Activated T-helper 2 cell treated with anti-CD3 and anti-CD28 coated beads, Interferon-gamma antibody, Interleukin-2, Interleukin-4, amounts not matched to agents 10 μg/mL and 5 μg/mL and 100 μg/mL, durations not matched to agents 14 hours and 24 hours and 36 hours (primary cell): ENCODE data around the gene ZNF580. TPM values are rescaled to one million over a fixed set of nuclear protein-coding genes. Genes with fewer than 3 reads are reported as not detected.

Experiments used
- DNase-seq: peaks from one replicate; pipeline ENCODE4 v3.0.0; 2021; ENCODE audit warnings: low spot score
- H3K27ac Mint-ChIP-seq: one replicate; pipeline ENCODE4 v1.8.0; 2021; ENCODE audit warnings: mixed read lengths
- H3K27me3 Mint-ChIP-seq: one replicate; pipeline ENCODE4 v1.8.0; 2021; ENCODE audit warnings: low read depth, mixed read lengths
- H3K36me3 Mint-ChIP-seq: one replicate; pipeline ENCODE4 v1.8.0; 2021; ENCODE audit warnings: low read depth, mixed read lengths
- H3K4me1 Mint-ChIP-seq: one replicate; pipeline ENCODE4 v1.8.0; 2021; ENCODE audit warnings: low read depth, mixed read lengths
- H3K4me3 Mint-ChIP-seq: one replicate; pipeline ENCODE4 v1.8.0; 2021; ENCODE audit warnings: low read depth, mild to moderate bottlenecking, moderate library complexity, mixed read lengths
- H3K9me3 Mint-ChIP-seq: one replicate; pipeline ENCODE4 v1.8.0; 2021; ENCODE audit warnings: mixed read lengths
- intact Hi-C: fragments of 100-400 bp; cut with micrococcal nuclease; formaldehyde crosslinking; loops from one replicate; pipeline ENCODE4 v1.15.1; 2023
- total RNA-seq: library from RNA; stranded (reverse); gene quantifications from 2 replicates; pipeline ENCODE4 v1.2.3, GENCODE V29; 2022

Gene ZNF580
- total RNA-seq, 1 donor from 2014 or later = 32.1 TPM

DNA sequence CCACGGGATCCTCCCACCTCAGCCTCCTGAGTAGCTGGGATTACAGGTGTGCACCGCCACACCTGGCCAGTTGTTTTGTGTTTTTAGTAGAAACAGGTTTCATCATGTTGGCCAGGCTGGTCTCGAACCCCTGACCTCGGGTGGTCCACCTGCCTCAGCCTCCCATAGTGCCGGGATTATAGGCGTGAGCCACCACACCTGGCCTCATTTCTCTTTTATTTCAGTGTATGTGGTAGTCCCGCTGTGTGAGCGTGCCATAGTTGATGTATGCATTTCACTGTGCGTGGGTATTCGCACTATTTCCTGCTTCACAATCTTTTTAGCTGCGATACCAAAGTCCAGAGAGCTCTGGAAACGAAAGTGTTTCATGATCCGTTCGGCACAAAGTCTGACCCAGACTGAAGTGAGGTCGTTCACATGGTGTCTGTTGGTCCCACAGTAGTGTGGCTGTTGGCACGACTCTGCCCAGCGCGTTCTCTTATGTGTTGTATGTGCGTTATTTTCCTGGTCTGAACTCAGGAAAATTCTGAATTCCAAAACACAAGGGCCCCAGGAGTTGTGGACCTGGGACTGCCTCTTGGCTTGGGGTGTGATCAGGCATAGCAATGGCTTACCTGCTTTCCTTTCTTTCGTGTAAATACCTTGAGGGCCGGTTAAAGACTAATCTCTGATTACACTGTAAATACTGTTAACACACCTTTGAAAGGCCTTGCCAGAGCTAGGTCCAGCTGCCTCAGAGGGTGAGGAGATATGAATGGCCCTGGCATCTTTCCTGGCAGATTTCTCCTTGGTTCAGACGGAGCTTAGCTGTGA is 42.9 kb downstream of the ZNF580 start:
- H3K27ac Mint-ChIP-seq = no peak overlapping the region
- H3K27me3 Mint-ChIP-seq = no peaks in the 10 kb centered on the region
- H3K9me3 Mint-ChIP-seq = no peaks in the 10 kb centered on the region
- H3K36me3 Mint-ChIP-seq = peaks cover 38% of the 10 kb centered on the region
- intact Hi-C loops = no loop called here
- DNase-seq = no peak
- H3K4me1 Mint-ChIP-seq = peaks cover 5% of the 10 kb centered on the region
- no peak overlapping the region for H3K4me3 Mint-ChIP-seq

DNA sequence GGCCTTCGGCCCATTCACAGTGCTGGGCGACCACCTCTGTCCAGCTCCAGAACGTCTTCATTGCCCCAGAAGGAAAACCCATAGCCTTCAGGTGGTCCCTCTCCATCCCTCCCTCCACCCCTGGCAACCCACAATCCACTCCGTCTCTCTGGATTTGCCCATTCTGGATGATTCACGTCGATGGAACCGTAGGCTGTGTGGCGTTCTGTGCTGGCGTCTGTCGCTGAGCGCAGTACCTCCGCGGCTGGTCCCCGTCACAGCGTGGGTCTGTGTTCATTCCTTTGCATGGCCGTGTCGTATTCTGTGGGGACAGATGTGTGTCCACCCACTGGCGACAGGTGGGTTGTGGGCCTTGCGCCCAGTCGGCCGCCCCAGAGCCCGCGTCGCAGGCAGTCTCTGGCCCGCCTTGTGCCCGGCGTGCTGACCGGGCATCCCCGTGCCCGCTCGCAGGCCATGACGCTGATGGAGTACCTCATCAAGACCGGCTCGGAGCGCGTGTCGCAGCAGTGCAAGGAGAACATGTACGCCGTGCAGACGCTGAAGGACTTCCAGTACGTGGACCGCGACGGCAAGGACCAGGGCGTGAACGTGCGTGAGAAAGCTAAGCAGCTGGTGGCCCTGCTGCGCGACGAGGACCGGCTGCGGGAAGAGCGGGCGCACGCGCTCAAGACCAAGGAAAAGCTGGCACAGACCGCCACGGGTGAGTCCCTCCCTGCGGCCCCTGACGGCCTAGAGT is 44.3 kb downstream of the ZNF580 start:
- no peaks in the 10 kb centered on the region for H3K27me3 Mint-ChIP-seq
- intact Hi-C loops = no loop called here
- no peak overlapping the region for H3K4me3 Mint-ChIP-seq
- H3K9me3 Mint-ChIP-seq = no peaks in the 10 kb centered on the region
- peaks cover 35% of the 10 kb centered on the region for H3K36me3 Mint-ChIP-seq
- no peak overlapping the region for H3K27ac Mint-ChIP-seq
- no peak for DNase-seq
- no peaks in the 10 kb centered on the region for H3K4me1 Mint-ChIP-seq

DNA sequence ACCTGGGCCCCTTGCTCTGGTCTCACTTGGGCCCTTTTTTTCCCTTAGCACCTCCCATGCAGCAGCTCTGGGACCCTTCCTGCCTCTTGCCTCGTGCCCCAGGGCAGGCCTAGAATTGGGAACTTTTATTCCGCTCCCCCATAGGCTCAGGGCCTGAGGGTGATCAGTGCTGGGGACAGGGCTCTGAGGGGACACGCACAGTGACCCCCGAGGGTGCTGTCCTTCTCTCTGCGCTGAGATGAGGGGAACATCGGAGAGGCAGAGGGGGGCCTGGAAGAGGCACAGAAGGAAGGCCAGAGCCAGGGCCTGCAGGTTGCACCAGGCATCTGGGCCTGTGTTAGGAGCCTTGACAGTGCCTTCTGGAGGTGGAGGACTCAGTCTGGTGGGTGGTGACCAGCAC is 45.0 kb downstream of the ZNF580 start:
- intact Hi-C loops = no loop called here
- Mint-ChIP-seq H3K4me3 (no peak overlapping the region), H3K4me1 (no peaks in the 10 kb centered on the region), H3K27ac (no peak overlapping the region), H3K27me3 (no peaks in the 10 kb centered on the region), H3K9me3 (no peaks in the 10 kb centered on the region), H3K36me3 (peaks cover 39% of the 10 kb centered on the region)
- DNase-seq = no peak

DNA sequence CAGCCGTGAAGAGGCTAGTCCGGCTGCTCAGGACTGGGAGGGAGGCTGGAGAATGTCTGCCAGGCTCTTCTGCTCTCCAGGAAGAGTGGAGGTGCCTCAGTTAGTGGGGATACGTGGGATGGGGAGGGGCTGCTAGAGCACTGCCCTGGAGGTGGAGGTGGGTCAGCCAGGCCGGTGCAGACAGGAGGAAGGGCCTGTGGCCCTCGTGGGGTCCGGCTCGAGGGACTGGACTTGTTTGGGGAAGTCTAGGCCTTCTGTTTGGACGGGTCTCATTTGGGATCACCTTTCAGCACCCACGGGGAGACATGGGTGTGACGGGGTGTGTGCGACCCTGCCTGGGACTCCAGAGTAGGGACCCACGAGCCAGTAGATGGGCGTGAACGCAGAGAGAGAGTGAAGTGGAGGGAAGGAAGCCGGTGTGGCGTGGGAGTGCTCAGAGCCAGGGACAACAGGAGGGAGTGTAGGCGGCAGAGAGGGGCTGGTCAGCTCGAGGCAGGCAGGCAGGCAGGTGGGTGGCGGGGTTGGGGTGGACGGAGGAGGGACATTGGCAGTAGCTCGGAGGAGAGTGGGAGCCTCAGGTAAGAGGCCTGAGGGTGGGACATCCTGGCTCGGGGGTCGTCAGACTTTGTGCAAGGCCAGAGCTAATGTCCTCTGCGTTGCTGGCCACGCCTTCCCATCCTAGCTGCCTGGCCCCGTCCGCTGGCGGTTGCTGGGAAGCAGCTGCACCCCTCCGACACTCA is 45.7 kb downstream of the ZNF580 start:
- no peak overlapping the region for H3K27ac Mint-ChIP-seq
- no peaks in the 10 kb centered on the region for H3K9me3 Mint-ChIP-seq
- H3K36me3 Mint-ChIP-seq = peaks cover 42% of the 10 kb centered on the region
- no peaks in the 10 kb centered on the region for H3K4me1 Mint-ChIP-seq
- H3K4me3 Mint-ChIP-seq = no peak overlapping the region
- intact Hi-C loops = no loop called here
- H3K27me3 Mint-ChIP-seq = no peaks in the 10 kb centered on the region
- no peak for DNase-seq

DNA sequence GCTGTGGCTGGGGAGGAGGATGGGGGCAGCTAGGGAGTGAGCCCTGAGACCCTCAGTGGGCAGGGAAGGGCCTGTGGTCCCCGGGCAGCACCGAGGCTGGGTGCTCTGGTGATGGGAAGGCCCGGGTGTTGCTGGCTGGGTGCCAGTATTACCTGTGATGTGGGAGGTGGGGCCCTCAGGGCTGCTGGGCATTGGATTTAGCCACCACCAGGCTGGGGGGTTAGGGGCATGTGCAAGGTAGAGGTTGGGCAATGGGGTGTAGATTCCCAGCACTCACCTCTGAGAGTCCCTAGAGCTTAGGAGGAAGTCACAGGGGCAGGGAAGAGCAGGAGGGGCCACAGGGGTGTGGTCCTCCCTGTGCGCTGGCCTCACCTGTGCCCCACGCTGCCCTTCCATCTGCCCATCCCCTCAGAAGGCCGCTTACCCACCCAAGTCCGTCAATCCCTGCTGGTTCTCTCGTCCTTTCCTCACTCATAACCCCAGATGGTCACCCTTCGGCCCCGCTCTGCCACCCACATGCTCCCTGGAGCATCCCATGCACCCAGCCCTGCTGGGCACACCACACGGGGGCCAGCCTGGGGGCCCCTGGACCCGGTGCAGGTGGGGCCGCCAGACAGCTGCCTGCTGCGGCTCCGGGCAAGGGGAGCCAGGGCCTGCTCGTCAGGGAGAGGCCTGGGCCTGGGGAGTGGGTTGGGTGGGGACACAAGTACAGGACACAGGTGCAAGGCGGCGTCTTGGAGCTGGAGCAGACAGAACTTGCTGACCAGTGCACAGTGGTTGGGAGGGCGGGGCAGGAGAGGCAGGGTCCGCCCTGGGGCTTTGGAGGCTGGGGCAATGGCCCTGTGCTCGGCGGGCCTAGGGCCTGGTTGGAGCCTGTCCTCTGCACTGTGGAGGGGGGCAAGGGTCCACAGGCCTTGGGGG is 46.7 kb downstream of the ZNF580 start:
- no peak for DNase-seq
- H3K27ac Mint-ChIP-seq = no peak overlapping the region

DNA sequence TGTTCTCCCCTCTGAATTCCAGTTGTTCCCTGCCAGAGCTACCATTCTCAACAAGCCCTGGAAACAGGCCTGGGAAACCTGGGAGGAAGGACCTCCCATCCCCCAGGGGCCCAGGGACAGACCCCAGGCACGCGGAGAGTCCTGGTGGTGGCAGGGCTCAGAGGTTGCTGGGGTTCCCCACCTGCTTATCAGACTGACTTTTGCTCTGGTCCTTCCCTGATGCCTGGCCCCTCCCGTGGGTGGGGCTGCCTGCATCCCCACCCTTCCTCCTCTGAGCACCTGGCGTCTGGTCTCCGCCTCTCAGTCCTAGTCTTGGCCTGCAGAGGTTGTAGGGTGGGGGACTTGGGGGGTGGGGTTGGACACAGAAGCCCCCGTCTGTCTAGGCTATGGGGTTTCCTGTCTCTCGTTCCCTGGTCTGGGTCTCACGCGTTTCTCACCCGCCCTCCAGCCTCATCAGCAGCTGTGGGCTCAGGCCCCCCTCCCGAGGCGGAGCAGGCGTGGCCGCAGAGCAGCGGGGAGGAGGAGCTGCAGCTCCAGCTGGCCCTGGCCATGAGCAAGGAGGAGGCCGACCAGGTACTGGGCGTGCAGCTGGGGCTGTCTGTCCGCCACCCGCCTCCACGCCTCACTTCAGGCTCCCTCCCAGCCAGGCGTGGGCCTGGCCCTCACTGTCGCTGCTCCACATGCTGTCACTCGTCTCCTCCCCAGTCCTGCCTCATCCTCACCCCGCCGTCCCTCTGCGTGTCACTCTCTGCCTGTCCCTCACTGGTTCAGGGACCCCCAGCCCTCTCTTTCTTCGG is 47.8 kb downstream of the ZNF580 start:
- Mint-ChIP-seq H3K4me1 (no peaks in the 10 kb centered on the region), H3K27ac (peak overlapping the region; percentile 22), H3K4me3 (no peak overlapping the region), H3K36me3 (peaks cover 47% of the 10 kb centered on the region), H3K9me3 (no peaks in the 10 kb centered on the region), H3K27me3 (no peaks in the 10 kb centered on the region)
- no peak for DNase-seq
- intact Hi-C loops = no loop called here

More for the DNA sequence above, 46.7 kb downstream of the ZNF580 start:
- H3K4me3 Mint-ChIP-seq = no peak overlapping the region
- no peaks in the 10 kb centered on the region for H3K9me3 Mint-ChIP-seq
- H3K27me3 Mint-ChIP-seq = no peaks in the 10 kb centered on the region
- intact Hi-C loops = no loop called here
- no peaks in the 10 kb centered on the region for H3K4me1 Mint-ChIP-seq
- peaks cover 42% of the 10 kb centered on the region for H3K36me3 Mint-ChIP-seq

DNA sequence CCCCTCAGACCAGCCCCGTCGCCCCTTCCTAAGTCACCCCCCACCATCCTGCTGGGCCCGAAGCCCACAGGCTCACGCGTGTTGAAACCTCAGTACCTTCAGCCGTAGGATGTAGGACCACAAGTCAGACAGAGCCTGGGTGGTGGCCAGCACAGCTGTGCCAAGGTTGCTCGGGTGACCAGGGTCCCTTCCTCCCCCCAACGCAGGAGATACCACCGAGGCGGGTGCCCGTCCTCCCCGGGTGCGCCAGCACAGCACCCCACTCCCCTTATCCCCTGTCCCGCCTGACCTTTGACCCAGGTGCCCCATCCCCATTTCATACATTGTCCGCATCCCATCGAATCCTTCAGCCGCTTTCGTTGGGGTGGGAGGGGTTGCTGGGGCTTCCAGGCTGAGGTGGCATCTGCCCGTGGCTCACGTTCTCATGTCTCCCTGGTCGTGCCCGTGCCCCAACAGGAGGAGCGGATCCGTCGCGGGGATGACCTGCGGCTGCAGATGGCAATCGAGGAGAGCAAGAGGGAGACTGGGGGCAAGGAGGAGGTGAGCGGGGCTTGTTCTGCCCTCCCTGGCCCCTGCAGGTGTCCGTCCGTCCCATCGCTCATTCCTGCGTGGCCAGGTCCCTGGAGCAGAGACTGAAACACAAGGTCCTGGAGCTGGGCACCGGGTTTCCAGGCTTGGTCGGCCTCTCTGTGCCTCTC is 48.8 kb downstream of the ZNF580 start:
- no peaks in the 10 kb centered on the region for H3K9me3 Mint-ChIP-seq
- no peaks in the 10 kb centered on the region for H3K27me3 Mint-ChIP-seq
- intact Hi-C loops = no loop called here
- H3K27ac Mint-ChIP-seq = peak overlapping the region; percentile 22
- H3K36me3 Mint-ChIP-seq = peaks cover 48% of the 10 kb centered on the region
- DNase-seq = no peak
- no peaks in the 10 kb centered on the region for H3K4me1 Mint-ChIP-seq
- no peak overlapping the region for H3K4me3 Mint-ChIP-seq

DNA sequence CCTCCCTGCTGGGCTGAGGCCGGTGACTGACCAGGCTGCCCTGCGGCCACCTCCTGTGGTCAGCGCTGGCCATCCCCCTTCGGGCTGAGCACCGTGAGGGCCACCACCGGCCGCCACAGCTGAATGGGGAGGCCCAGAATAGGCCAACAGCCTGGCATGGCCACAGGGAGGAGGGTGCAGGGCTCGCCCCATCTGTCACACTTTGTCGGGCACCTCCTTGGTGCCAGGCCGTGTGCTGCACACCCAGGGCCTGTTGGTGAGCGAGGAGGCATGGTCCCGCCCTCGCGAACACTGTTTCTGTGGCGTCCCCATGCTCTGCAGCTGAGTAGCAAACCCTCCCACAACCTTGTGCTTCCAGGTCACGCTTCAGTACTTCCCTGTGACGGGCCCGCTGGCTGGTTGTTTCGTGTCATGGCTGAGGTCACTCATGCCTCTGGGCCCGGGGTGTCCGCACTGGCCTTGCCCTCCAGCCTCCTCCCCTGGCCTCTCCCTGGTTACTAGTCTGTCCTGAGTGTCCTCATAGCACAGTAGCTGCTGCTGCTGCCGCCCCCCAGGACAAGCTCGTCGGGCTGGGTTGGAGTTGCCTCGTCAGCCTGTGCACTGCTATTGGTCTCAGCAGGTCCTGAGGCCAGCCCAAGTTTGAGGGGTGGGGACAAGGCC is 49.4 kb downstream of the ZNF580 start:
- H3K4me1 Mint-ChIP-seq = no peaks in the 10 kb centered on the region
- no peak overlapping the region for H3K27ac Mint-ChIP-seq
- intact Hi-C loops = no loop called here
- no peak for DNase-seq
- H3K27me3 Mint-ChIP-seq = no peaks in the 10 kb centered on the region
- H3K4me3 Mint-ChIP-seq = no peak overlapping the region
- peaks cover 44% of the 10 kb centered on the region for H3K36me3 Mint-ChIP-seq
- no peaks in the 10 kb centered on the region for H3K9me3 Mint-ChIP-seq

DNA sequence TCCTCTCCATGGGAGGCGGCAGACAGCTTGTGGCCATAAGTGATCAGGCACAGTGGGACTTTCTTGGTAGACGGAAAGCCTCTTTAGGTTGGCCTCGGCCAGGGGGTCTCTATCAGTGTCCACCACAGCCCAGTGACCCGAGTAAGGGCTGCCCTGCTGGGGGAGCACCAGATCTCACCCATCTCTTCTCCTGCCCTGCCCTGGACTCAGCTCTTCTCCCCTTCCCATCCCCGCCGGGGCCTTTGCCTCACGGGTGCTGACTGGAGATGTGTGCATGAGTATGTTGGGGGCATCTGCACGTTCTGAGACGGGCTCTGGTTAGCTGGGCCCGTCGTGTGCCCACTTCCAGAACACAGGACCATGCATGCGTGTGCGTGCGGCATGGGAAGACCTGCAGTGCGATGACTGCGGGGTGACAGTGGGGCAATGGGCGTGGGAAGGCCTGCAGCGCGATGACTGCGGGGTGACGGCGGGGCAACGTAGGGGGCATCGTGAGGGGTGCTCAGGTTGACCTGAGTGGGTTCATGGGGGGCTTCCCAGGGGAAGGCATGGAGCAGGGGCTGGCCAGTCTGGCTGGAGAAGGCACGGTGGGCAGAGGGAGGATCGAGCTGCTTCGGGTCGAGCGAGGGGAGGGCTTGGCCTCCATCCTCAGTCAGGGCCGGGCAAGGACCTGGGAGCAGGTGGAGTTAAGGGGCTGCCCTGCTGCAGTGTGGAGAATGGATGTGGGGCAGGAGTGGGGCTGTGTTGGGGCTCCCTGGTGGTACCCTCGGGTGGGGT is 50.2 kb downstream of the ZNF580 start:
- peaks cover 41% of the 10 kb centered on the region for H3K36me3 Mint-ChIP-seq
- intact Hi-C loops = no loop called here
- H3K4me1 Mint-ChIP-seq = no peaks in the 10 kb centered on the region
- H3K4me3 Mint-ChIP-seq = no peak overlapping the region
- no peak for DNase-seq
- H3K27ac Mint-ChIP-seq = no peak overlapping the region
- H3K27me3 Mint-ChIP-seq = no peaks in the 10 kb centered on the region
- H3K9me3 Mint-ChIP-seq = no peaks in the 10 kb centered on the region

DNA sequence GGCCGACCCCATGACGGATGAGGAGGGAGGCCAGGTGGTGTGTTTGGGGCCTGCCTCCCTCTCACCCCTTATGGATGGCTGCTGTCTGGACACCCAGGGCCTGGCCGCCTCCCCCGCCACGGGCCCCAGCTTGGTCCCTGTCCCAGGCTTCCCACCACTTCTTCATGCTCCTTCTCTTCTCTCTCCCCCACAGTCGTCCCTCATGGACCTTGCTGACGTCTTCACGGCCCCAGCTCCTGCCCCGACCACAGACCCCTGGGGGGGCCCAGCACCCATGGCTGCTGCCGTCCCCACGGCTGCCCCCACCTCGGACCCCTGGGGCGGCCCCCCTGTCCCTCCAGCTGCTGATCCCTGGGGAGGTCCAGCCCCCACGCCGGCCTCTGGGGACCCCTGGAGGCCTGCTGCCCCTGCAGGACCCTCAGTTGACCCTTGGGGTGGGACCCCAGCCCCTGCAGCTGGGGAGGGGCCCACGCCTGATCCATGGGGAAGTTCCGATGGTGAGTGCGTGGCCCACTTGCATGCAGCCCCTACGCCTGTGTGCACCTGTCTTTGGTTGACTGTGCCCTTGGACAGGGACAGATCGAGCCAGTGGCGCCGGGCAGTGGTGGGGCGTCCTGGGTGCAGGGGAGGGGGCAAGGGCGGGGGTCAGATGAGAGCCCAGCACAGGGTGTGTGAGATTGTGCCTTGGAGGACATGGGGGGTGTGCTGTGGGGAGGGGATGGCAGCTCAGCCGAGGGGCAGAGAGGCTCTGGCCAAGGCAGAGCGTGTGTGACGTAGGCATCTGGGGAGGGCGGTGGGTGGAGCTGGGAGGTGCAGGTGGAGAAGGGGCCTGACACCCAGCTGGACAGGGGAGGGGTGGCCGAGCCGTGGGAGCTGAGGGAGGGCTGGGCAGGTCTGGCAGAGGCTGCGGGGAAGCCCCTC is 51.0 kb downstream of the ZNF580 start:
- H3K9me3 Mint-ChIP-seq = no peaks in the 10 kb centered on the region
- no peak for DNase-seq
- H3K36me3 Mint-ChIP-seq = peaks cover 37% of the 10 kb centered on the region
- intact Hi-C loops = no loop called here
- H3K4me3 Mint-ChIP-seq = no peak overlapping the region
- H3K27ac Mint-ChIP-seq = no peak overlapping the region
- H3K27me3 Mint-ChIP-seq = no peaks in the 10 kb centered on the region
- H3K4me1 Mint-ChIP-seq = no peaks in the 10 kb centered on the region
